ENCODE data around the gene TCF4.
A peak's percentile ranks its signal among the peaks of the same experiment; 100 is the strongest.

Gene TCF4

GRCh38 chr18:55544014-55544413, 44.0 kb downstream of the TCF4 start:
- H3K27me3 ChIP-seq (ENCODE audit: control insufficient read depth, insufficient read depth, low read length) = no peaks in the 10 kb centered on the region
- H3K4me1 ChIP-seq (ENCODE audit: control insufficient read depth, insufficient read depth, low read length) = peaks cover 47% of the 10 kb centered on the region

GRCh38 chr18:55543130-55543704, 44.8 kb downstream of the TCF4 start:
- Histone ChIP-seq H3K4me3 (ENCODE audit: low read depth, low read length) (no peak overlapping the region), H3K27me3 (ENCODE audit: control insufficient read depth, insufficient read depth, low read length) (no peaks in the 10 kb centered on the region), H3K4me1 (ENCODE audit: control insufficient read depth, insufficient read depth, low read length) (peaks cover 39% of the 10 kb centered on the region), H3K27ac (ENCODE audit: low read depth, low read length) (no peak overlapping the region), H3K9ac (ENCODE audit: low read depth, low read length) (no peak overlapping the region), H3K9me3 (ENCODE audit: control insufficient read depth, insufficient read depth, low read length) (no peaks in the 10 kb centered on the region), H3K36me3 (ENCODE audit: control insufficient read depth, insufficient read depth, low read length) (no peaks in the 10 kb centered on the region)

More at GRCh38 chr18:55544014-55544413, 44.0 kb downstream of the TCF4 start:
- Histone ChIP-seq H3K27ac (ENCODE audit: low read depth, low read length) (no peak overlapping the region), H3K4me3 (ENCODE audit: low read depth, low read length) (no peak overlapping the region), H3K36me3 (ENCODE audit: control insufficient read depth, insufficient read depth, low read length) (no peaks in the 10 kb centered on the region), H3K9me3 (ENCODE audit: control insufficient read depth, insufficient read depth, low read length) (no peaks in the 10 kb centered on the region), H3K9ac (ENCODE audit: low read depth, low read length) (no peak overlapping the region)

- no peaks in the 10 kb centered on the region for H3K27me3 ChIP-seq (ENCODE audit: control insufficient read depth, insufficient read depth, low read length)
- no peak overlapping the region for H3K4me3 ChIP-seq (ENCODE audit: low read depth, low read length)
- no peak overlapping the region for H3K27ac ChIP-seq (ENCODE audit: low read depth, low read length)
- no peaks in the 10 kb centered on the region for H3K36me3 ChIP-seq (ENCODE audit: control insufficient read depth, insufficient read depth, low read length)
- H3K9me3 ChIP-seq (ENCODE audit: control insufficient read depth, insufficient read depth, low read length) = no peaks in the 10 kb centered on the region
- peaks cover 23% of the 10 kb centered on the region for H3K4me1 ChIP-seq (ENCODE audit: control insufficient read depth, insufficient read depth, low read length)
- no peak overlapping the region for H3K9ac ChIP-seq (ENCODE audit: low read depth, low read length)
These were observed 46.4 kb downstream of the TCF4 start for GRCh38 chr18:55541571-55541970.

GRCh38 chr18:55539240-55539639, 48.8 kb downstream of the TCF4 start:
- H3K36me3 ChIP-seq (ENCODE audit: control insufficient read depth, insufficient read depth, low read length) = no peaks in the 10 kb centered on the region
- H3K4me3 ChIP-seq (ENCODE audit: low read depth, low read length) = no peak overlapping the region
- H3K4me1 ChIP-seq (ENCODE audit: control insufficient read depth, insufficient read depth, low read length) = peaks cover 20% of the 10 kb centered on the region
- no peak overlapping the region for H3K9ac ChIP-seq (ENCODE audit: low read depth, low read length)
- H3K9me3 ChIP-seq (ENCODE audit: control insufficient read depth, insufficient read depth, low read length) = no peaks in the 10 kb centered on the region
- H3K27ac ChIP-seq (ENCODE audit: low read depth, low read length) = no peak overlapping the region
- no peaks in the 10 kb centered on the region for H3K27me3 ChIP-seq (ENCODE audit: control insufficient read depth, insufficient read depth, low read length)

GRCh38 chr18:55534996-55535395, 53.0 kb downstream of the TCF4 start:
- Histone ChIP-seq H3K4me1 (ENCODE audit: control insufficient read depth, insufficient read depth, low read length) (peaks cover 15% of the 10 kb centered on the region), H3K36me3 (ENCODE audit: control insufficient read depth, insufficient read depth, low read length) (no peaks in the 10 kb centered on the region), H3K27me3 (ENCODE audit: control insufficient read depth, insufficient read depth, low read length) (no peaks in the 10 kb centered on the region), H3K9ac (ENCODE audit: low read depth, low read length) (no peak overlapping the region), H3K4me3 (ENCODE audit: low read depth, low read length) (no peak overlapping the region), H3K9me3 (ENCODE audit: control insufficient read depth, insufficient read depth, low read length) (no peaks in the 10 kb centered on the region), H3K27ac (ENCODE audit: low read depth, low read length) (no peak overlapping the region)

GRCh38 chr18:55534547-55534946, 53.4 kb downstream of the TCF4 start:
- Histone ChIP-seq H3K27ac (ENCODE audit: low read depth, low read length) (no peak overlapping the region), H3K27me3 (ENCODE audit: control insufficient read depth, insufficient read depth, low read length) (no peaks in the 10 kb centered on the region), H3K36me3 (ENCODE audit: control insufficient read depth, insufficient read depth, low read length) (no peaks in the 10 kb centered on the region), H3K9me3 (ENCODE audit: control insufficient read depth, insufficient read depth, low read length) (no peaks in the 10 kb centered on the region), H3K9ac (ENCODE audit: low read depth, low read length) (no peak overlapping the region), H3K4me1 (ENCODE audit: control insufficient read depth, insufficient read depth, low read length) (peaks cover 19% of the 10 kb centered on the region), H3K4me3 (ENCODE audit: low read depth, low read length) (no peak overlapping the region)

- no peak overlapping the region for H3K27ac ChIP-seq (ENCODE audit: low read depth, low read length)
- H3K27me3 ChIP-seq (ENCODE audit: control insufficient read depth, insufficient read depth, low read length) = no peaks in the 10 kb centered on the region
- H3K36me3 ChIP-seq (ENCODE audit: control insufficient read depth, insufficient read depth, low read length) = no peaks in the 10 kb centered on the region
- H3K9me3 ChIP-seq (ENCODE audit: control insufficient read depth, insufficient read depth, low read length) = no peaks in the 10 kb centered on the region
- no peak overlapping the region for H3K4me3 ChIP-seq (ENCODE audit: low read depth, low read length)
- peaks cover 27% of the 10 kb centered on the region for H3K4me1 ChIP-seq (ENCODE audit: control insufficient read depth, insufficient read depth, low read length)
- H3K9ac ChIP-seq (ENCODE audit: low read depth, low read length) = no peak overlapping the region
These were observed 57.8 kb downstream of the TCF4 start for GRCh38 chr18:55530166-55530565.

- no peak overlapping the region for H3K9ac ChIP-seq (ENCODE audit: low read depth, low read length)
- no peak overlapping the region for H3K27ac ChIP-seq (ENCODE audit: low read depth, low read length)
- no peaks in the 10 kb centered on the region for H3K36me3 ChIP-seq (ENCODE audit: control insufficient read depth, insufficient read depth, low read length)
- no peaks in the 10 kb centered on the region for H3K27me3 ChIP-seq (ENCODE audit: control insufficient read depth, insufficient read depth, low read length)
- no peaks in the 10 kb centered on the region for H3K9me3 ChIP-seq (ENCODE audit: control insufficient read depth, insufficient read depth, low read length)
- peaks cover 29% of the 10 kb centered on the region for H3K4me1 ChIP-seq (ENCODE audit: control insufficient read depth, insufficient read depth, low read length)
- no peak overlapping the region for H3K4me3 ChIP-seq (ENCODE audit: low read depth, low read length)
These were observed 58.4 kb downstream of the TCF4 start for GRCh38 chr18:55529581-55529980.

GRCh38 chr18:55525845-55526244, 62.1 kb downstream of the TCF4 start:
- Histone ChIP-seq H3K9ac (ENCODE audit: low read depth, low read length) (no peak overlapping the region), H3K4me1 (ENCODE audit: control insufficient read depth, insufficient read depth, low read length) (peaks cover 28% of the 10 kb centered on the region), H3K36me3 (ENCODE audit: control insufficient read depth, insufficient read depth, low read length) (no peaks in the 10 kb centered on the region), H3K27ac (ENCODE audit: low read depth, low read length) (no peak overlapping the region), H3K9me3 (ENCODE audit: control insufficient read depth, insufficient read depth, low read length) (no peaks in the 10 kb centered on the region), H3K4me3 (ENCODE audit: low read depth, low read length) (no peak overlapping the region), H3K27me3 (ENCODE audit: control insufficient read depth, insufficient read depth, low read length) (no peaks in the 10 kb centered on the region)

- Histone ChIP-seq H3K4me3 (ENCODE audit: low read depth, low read length) (no peak overlapping the region), H3K27me3 (ENCODE audit: control insufficient read depth, insufficient read depth, low read length) (no peaks in the 10 kb centered on the region), H3K9ac (ENCODE audit: low read depth, low read length) (no peak overlapping the region), H3K27ac (ENCODE audit: low read depth, low read length) (peak overlapping the region; percentile 43), H3K36me3 (ENCODE audit: control insufficient read depth, insufficient read depth, low read length) (no peaks in the 10 kb centered on the region), H3K9me3 (ENCODE audit: control insufficient read depth, insufficient read depth, low read length) (no peaks in the 10 kb centered on the region), H3K4me1 (ENCODE audit: control insufficient read depth, insufficient read depth, low read length) (peaks cover 20% of the 10 kb centered on the region)
These were observed 63.5 kb downstream of the TCF4 start for GRCh38 chr18:55524353-55525073.

- H3K4me1 ChIP-seq (ENCODE audit: control insufficient read depth, insufficient read depth, low read length) = peaks cover 18% of the 10 kb centered on the region
- no peaks in the 10 kb centered on the region for H3K9me3 ChIP-seq (ENCODE audit: control insufficient read depth, insufficient read depth, low read length)
- no peaks in the 10 kb centered on the region for H3K36me3 ChIP-seq (ENCODE audit: control insufficient read depth, insufficient read depth, low read length)
- no peaks in the 10 kb centered on the region for H3K27me3 ChIP-seq (ENCODE audit: control insufficient read depth, insufficient read depth, low read length)
- no peak overlapping the region for H3K27ac ChIP-seq (ENCODE audit: low read depth, low read length)
- no peak overlapping the region for H3K4me3 ChIP-seq (ENCODE audit: low read depth, low read length)
- H3K9ac ChIP-seq (ENCODE audit: low read depth, low read length) = no peak overlapping the region
These were observed 65.0 kb downstream of the TCF4 start for GRCh38 chr18:55523001-55523400.
